GM21737 (cell line): ENCODE results near the gene TUSC1.
"Not testable (repeated sequence)": the region's sequence is repeated elsewhere in the genome, so short reads cannot be mapped to it uniquely, and the experiment has no call there.

Experiments
- ATAC-seq: cut with Tn5 transposase; IDR thresholded peaks from one replicate; pipeline ENCODE4 v1.9.1; 2021; ENCODE audit warnings: mild to moderate bottlenecking, moderate library complexity; ENCODE audit not compliant: unreplicated experiment

TUSC1 gene

DNA sequence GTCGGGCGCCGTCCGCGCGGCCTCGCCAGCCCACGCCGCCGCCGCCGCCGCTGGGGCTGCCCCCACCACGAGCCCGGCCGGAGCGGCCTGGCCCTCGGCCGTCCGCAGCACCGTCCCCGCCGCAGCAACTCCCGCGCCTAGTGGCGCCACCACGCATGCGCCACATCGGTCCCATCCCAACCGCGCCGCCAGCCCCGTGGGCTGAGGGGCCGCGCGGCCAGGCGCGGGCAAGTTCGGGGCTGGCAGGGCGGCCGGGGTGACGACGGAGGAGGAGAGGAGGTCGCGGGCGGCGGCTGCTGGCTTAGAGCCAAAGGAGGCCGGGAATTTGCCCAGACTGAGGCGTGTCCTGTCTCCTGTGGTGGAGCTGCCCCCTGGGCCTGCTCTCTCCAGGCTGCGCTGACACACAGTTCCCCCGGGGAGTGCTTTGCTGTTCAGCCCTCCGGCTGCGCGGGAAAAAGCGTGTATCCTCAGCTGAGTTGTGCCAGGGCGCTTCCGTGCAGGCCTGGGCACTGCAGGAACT is at the start of gene TUSC1:
Gene TUSC1, minus strand, starts transcription at position 298 of the 520 bp plus-strand sequence. Its CDS starts 132 bp downstream, at position 166.
- ATAC-seq = no peak

DNA sequence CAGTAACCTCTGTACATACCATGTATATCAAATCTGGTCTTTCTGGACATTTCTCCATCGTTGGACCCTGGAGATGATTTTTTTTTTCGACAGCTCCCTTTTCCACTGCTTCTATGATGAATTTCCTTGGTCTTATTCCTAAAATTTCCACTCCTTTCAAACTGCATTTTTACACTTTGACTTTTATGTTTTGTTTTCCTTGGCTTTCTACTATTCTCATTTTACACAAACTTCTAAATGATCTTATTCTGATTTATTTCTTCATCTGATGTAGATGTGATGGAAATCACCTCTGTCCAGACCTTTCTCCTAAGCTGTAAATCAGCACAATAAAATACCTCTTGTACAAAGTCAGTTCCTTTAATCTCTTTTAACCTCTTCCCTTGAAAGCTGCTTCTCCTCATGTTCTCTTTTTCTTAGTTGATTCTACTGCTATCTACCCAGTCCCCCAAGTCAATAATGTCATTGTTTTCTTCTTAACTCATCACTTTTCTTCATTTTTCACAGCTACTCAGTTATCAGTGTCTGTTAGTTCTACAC is 48.7 kb upstream of the TUSC1 start:
- ATAC-seq = no peak

DNA sequence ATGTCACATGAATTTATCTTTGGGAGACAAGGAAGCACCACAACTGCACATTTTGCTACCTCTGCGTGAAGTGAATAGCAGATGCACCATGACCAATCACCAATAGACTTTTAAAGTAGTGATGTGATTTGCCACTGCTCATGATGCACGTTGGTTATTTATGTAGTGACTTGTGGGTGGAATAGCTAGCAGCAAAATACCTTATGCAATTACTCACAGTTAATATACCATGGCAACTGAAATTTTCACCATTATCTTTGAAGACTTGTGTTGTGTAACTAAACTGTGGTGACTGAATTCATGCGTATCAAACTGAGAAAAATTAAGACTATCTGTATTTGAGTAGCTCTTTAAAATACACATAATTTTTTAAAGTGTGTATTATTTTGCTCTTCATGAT is 46.2 kb upstream of the TUSC1 start:
- ATAC-seq = no peak

DNA sequence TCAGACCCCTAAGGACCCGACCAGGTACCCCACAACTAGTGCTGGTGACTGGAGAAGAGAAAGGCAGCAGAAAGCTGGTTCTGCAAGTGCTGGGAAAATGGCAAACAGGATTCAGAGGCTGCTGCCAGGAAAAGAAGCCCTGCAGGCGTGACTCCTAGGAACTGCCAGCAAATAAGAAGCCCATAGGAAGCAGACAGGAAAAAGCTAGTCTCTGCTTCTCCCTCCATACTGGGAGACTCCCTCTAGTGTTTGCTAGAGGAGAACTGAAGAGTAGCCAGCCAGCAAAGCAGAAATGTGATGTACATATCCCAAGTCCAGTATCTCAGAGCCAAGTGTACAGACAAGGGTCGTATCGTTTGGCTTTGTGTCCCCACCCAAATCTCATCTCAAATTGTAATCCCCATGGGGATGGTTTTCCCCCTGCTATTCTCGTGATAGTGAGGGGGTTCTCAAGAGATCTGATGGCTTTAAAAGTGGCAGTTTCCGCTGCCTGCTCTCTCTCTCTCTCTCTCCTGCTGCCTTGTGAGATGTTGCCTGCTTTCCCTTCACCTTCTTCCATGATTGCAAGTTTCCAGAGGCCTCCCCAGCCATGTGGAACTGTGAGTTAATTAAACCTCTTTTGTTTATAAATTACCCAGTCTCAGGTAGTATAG is 38.1 kb upstream of the TUSC1 start:
- ATAC-seq = no peak

DNA sequence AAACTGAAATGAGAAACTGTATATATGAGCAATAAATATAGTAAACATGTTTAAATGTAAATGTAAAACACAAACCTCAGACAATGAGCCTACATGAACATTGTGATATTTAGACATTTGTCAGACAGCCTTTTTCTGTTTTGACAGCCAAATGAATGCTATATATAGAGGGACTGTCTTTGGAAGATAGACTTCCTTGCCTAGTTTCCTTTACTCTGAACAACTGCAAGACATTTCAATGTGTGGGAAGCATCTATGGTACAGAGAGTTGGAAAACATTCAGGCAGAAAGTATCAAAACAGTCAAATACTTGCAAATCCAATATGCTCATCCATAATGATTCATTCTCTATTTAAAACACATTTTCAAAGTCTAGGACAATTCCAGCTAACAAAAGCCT is 31.7 kb upstream of the TUSC1 start:
- no peak for ATAC-seq

DNA sequence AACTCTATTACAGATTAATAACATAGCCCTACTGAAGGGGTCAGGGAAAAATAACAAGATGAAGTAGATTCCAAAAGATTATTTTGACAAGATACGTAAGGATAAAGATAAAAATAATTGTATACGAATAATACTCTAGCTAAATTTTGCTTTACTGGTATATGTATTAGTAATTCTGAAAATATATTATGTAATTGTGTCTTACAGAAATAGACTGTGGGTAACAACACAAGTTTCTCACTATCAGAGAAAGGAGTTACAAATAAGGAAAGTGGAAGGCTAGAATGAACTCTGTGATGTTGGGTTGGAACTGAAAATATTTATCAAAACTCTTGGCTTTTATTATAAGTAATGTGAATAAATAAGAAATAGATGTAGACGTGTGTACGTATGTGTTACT is 26.6 kb upstream of the TUSC1 start:
- no peak for ATAC-seq

DNA sequence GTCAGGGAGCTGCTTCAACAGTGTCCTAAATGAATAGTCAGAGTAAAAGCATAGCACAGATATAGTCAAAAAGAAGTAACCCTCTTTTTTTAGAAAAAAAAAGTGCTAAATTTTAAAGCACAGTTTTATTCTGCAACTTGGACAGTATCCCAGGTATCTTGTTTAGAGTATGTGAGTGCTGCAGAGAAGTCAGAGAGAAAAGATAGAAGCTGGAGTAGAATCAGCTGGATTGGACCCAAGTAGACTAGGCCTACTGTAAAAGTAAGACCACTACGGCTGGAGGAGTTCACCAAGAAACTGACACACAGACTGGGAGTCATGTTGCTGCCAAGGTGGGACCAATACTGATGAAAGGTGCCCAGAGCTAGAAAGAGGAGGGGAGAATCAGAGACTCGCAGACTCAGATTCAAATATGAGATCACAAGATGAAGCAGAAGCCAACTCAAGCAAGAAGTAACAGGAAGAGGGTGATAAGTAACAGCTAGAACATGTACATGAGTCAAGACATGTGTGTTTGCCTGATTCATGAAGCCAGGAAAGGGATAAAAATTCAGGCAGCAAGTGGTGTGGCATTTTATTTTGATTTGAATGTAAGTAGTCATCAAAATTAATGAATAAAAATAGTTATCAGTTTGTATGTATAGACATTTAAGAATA is 25.6 kb upstream of the TUSC1 start:
- no peak for ATAC-seq

DNA sequence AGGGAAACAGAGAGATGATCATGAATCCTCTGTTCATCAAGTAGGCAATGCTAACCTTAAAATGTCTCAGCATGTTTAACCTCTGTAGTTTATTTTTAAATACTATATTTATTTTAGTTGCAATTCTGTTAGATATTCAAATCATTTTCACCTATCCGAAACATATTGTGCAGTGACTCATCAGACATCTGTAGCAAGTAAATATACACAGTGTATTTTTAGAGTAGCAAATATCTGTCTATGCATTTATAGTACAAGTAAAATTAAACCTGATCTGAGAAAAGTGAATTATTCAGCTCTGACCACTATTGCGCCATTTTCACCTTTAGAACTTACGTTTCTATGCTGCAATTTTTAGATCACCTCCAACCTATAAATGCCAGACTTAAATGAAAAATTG is 24.3 kb upstream of the TUSC1 start:
- ATAC-seq = no peak

DNA sequence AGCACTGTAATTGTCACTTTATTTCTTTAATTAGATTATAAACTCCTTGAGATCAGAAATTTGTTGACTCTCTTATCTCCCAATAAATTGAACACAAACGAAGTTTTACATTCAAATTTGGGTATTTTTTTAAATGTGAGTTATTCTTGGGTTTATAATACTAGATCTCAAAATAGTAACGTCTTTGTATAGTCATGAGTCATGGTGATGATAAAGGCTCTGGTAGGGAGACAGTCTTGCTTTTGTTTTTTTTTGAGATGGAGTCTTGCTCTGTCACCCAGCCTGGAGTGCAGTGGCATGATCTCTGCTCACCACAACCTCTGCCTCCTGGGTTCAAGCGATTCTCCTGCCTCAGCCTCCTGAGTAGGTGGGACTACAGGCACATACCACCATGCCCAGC is 22.7 kb upstream of the TUSC1 start:
- ATAC-seq = not testable (repeated sequence)

DNA sequence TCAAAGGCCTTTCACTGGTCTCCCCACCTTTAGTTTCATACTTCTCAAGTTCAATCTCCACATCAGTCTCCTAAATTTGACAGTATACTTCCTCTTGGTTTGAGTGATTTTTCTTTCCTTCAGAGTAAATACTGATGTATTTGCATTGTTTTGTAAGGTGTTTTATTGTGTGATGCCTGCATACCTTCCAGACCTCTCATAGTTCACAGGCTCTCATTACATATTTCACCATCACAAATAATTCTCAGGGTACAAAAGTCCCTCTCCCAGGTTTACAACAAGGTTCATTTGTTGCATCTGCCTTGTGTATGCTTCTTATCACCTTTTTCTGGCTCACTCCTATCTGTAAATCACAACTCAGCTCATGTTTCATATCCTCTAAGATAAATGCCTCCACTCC is 22.2 kb upstream of the TUSC1 start:
- ATAC-seq = no peak

DNA sequence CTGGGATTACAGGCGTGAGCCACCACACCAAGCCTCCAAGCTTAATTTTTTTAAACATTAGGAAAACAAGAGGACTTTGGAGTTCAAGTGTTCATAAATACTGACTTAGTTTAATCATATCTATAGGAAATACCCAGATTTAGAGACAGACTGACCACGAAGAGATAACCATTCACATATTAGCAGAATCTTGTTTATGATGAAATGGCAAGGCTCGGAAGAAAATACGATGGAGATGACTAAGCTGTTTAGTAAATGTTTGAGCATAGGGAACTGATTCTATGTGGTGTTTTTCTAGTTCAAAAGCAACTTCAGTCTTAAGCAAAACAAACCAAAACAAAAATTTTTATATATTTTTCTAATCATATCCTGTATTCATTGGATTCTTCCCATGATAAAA is 13.5 kb upstream of the TUSC1 start:
- no peak for ATAC-seq

DNA sequence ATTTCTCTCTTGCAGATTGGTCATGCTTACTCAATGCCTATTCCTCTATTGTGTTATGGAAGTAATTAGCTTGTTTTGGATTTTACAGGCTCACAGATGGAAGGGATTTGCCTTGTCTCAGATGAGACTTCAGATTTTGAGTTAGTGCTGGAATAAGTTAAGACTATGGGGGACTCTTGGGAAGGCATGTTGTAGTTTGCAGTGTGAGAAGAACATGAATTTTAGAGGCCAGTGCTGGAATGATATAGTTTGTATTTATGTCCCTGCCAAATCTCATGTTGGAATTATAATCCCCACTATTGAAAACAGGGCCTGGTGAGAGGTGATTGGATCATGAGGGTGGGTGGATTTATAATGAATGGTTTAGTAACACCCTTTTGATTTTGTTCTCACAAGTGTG is 6.1 kb upstream of the TUSC1 start:
- ATAC-seq = no peak

DNA sequence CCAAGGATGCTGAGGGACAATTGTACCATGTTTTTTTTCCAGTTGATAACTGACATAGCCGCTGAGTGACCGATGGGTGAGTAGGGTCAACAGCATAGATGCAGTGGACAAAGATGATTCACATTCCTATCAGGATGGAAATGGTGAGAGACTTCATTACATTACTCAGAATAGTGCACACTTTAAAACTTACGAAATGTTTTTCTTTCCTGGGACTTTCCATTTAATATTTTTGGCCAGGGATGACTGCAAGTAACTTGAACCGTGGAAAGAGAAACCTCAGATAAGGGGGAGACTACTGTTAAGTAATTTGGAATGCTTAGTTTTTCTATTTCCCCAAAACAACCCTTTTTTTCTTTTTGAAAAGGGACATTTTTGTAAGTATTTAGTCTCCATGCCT is 3.0 kb upstream of the TUSC1 start:
- ATAC-seq = no peak

DNA sequence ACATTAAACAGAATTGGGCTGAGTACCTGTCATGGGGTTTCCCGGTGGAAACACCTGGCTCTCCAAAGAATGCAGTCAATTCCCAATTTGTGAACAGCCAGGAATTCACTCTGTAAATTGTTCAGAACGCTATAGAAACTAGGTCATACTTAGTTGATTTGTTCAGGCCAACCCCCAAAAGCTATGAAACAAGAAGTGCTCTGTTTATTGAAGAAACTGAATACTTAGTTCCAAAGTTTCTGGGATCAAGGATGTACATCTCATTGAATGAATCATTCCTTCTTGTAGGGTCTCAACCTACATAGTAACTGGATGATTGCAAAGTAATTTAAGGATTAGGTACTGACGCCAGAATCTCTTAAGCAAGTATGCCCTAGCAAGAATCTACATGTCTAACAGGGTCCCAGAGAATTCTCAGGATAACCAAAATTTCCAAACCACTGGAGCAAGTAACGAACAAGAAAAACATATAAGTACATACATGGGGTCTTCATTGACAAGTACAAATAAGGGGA is 659 bp upstream of the TUSC1 start:
- ATAC-seq = no peak

DNA sequence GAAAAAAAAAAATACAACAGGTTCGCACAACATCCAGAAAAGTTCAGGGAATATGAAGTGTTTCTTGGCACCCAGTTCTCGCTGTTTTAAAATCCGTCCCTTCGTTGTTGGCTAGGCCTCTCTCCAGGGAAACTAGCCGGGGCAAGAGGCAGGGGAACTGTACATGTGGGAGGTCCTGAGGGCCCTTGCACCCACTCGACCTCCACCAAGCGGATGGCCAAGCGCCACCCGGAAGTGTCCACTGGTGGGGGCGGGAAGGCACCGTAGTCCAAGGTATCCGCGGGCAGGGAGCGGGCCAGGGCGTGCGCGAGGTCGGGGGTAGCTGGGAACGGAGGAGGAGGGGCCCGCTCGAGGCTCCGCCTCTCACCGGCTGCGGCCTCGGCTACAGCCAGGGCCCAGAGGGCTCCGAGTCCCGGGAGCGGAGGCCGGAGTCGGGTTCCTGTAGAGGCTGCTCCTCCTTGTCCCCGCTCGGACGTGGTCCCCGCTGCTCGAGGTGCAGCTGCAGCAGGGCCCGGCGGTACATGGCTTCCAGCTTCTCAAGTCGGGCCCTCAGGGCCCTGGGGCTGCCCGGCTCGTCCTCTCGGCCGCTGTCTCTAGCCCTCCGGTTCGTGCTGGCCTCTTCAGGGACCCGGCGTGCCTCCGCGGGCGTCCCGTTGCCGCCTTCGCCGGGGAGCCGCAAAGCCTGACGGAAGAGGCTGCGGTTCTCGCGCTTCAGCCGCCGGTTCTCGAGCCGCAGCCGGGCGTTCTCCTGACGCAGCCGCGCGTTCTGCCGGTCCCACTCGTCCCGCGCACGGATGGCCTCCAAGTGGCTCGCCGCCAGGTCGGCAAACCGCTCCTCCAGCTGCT is 720 bp downstream of the TUSC1 start:
- no peak for ATAC-seq

DNA sequence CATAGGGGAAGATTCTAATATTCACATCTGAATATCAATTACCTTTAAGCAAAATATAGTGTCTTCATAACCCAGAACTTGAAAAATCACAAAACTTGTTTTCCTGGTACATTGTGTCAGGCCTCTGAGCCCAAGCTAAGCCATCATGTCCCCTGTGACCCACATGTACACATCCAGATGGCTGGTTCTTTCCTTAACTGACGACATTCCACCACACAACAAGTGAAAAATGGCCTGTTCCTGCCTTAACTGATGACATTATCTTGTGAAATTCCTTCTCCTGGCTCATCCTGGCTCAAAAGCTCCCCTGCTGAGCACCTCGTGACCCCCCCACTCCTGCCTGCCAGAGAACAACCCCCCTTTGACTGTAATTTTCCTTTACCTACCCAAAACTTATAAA is 2.4 kb downstream of the TUSC1 start:
- ATAC-seq = not testable (repeated sequence)

DNA sequence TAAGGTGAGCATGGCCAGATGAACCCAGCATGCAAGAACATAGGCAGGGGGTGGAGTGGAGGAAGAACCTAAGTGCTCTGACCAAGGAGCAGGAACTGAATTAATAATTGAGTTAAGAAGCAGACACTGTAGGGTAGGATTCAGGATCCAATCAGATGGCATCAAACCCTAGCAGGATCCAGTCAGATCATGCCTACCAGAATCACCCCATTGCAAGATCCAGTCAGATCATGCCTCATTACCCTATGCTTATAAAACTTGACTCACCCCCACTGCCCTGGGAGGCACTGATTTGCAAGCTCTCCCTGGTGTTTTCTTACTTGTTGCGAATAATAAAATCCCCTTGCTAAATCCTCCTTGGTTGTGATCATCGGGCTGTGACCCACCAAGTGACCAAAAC is 19.7 kb downstream of the TUSC1 start:
- no peak for ATAC-seq

DNA sequence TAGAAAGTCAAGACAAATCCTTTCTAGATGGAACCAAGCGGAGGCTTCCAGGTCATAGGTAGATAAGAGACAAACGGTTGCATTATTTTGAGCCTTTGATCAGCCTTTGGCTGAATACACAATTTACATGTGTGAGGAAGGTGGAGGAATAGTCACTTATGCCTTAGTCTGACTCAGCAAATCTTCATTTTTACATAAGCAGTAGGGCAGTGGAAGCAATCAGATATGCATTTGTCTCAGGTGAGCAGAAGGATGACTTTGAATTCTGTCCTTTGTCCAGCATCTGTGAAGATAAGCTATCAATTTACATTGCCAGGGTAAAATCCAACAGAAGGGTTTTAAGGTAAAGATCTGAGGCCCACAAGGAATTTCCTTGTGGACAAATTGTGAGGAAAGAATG is 23.8 kb downstream of the TUSC1 start:
- ATAC-seq = no peak

DNA sequence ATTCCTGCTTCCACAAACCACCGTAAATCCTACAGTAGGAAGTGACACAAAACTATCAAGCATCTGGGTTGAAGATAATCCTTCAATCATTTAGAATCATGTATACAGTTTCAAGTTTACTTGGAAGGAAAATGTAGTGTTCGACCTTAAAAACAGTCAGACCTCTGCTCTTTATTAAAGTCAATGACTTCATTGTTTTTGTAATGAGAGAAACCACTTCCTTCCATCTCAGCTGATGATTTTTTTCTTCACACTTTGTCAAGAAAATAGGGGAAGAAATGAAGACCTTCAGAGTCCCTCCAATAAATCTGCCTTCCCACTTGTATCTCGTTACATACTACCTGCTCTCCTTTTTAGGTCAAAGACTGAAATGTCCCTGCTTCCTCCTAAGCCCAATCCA is 30.1 kb downstream of the TUSC1 start:
- ATAC-seq = no peak

DNA sequence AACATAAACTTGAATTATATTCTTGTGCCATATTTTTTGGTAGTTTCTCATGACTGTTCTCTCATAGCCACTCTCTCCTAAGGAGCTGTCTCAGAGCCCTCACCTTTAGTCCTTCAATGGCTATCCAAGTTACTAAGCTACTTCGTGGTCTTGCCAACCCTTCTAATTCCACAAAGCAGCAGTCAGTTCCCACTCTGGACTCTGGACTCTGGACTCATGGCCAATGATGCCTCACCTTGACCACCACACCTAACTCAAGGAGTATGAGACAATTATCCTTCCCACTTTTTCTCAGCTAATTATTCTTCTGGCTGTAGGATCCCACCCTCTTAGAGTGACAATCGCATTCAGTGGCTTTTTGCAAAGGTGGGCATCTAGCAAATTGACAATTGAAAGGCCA is 42.2 kb downstream of the TUSC1 start:
- ATAC-seq = no peak

DNA sequence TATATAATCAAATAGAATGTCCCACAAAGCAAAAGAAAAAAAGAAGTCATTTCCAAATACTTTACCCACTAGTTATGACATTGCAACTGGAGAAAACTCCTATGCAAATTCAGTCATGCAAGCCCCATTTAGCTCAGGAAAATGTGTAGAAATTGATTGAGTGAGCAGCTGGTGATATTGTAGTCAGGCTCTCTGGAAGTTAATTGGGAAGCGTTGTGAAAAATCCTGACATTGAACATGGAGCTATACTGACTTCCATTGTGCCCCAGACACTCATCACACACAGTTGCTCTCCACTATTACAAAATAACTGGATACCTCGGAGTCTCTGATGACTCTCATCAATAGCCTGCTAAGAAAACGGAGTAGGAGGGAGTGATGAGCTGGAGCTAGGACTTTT is 49.0 kb downstream of the TUSC1 start:
- no peak for ATAC-seq
